ENCODE measurements around the gene GTF2B.

DNA sequence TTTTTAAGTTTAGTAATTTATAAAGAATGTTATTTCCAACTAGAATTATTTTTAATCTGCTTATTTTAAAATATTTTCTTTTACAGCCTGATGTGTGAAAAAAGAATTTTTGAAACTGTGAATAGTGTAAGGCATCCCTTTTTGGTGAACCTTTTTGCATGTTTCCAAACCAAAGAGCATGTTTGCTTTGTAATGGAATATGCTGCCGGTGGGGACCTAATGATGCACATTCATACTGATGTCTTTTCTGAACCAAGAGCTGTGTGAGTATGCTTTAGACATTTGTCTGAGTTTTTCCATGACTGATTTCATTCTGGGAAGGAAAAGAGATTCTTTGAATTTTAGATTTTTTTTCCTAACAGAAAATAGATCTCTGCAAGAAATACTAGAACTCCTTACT, 77.9 kb downstream of the GTF2B start:
- TF ChIP-seq RAD21 (IDR thresholded peaks at IDR 0.05; ENCODE audit: low read length), result no peak
- TF ChIP-seq POLR2A (IDR thresholded peaks at IDR 0.05; ENCODE audit: low read depth, low read length), result no peak
- TF ChIP-seq, protein P1, sequence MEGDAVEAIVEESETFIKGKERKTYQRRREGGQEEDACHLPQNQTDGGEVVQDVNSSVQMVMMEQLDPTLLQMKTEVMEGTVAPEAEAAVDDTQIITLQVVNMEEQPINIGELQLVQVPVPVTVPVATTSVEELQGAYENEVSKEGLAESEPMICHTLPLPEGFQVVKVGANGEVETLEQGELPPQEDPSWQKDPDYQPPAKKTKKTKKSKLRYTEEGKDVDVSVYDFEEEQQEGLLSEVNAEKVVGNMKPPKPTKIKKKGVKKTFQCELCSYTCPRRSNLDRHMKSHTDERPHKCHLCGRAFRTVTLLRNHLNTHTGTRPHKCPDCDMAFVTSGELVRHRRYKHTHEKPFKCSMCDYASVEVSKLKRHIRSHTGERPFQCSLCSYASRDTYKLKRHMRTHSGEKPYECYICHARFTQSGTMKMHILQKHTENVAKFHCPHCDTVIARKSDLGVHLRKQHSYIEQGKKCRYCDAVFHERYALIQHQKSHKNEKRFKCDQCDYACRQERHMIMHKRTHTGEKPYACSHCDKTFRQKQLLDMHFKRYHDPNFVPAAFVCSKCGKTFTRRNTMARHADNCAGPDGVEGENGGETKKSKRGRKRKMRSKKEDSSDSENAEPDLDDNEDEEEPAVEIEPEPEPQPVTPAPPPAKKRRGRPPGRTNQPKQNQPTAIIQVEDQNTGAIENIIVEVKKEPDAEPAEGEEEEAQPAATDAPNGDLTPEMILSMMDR (conservative IDR thresholded peaks at IDR 0.05; ENCODE audit: low read depth, low read length), result no peak
- TF ChIP-seq, protein P2, sequence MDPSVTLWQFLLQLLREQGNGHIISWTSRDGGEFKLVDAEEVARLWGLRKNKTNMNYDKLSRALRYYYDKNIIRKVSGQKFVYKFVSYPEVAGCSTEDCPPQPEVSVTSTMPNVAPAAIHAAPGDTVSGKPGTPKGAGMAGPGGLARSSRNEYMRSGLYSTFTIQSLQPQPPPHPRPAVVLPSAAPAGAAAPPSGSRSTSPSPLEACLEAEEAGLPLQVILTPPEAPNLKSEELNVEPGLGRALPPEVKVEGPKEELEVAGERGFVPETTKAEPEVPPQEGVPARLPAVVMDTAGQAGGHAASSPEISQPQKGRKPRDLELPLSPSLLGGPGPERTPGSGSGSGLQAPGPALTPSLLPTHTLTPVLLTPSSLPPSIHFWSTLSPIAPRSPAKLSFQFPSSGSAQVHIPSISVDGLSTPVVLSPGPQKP (IDR thresholded peaks at IDR 0.05; ENCODE audit: borderline replicate concordance, low read depth, low read length), result no peak
- TF ChIP-seq, protein P3, sequence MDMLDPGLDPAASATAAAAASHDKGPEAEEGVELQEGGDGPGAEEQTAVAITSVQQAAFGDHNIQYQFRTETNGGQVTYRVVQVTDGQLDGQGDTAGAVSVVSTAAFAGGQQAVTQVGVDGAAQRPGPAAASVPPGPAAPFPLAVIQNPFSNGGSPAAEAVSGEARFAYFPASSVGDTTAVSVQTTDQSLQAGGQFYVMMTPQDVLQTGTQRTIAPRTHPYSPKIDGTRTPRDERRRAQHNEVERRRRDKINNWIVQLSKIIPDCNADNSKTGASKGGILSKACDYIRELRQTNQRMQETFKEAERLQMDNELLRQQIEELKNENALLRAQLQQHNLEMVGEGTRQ (IDR thresholded peaks at IDR 0.05; ENCODE audit: low read depth, low read length), result no peak
- TF ChIP-seq CEBPB (IDR thresholded peaks at IDR 0.05; ENCODE audit: low read depth, low read length), result no peak

Measured in IMR-90 (cell line).